WTC11 (cell line): Measurements from ENCODE around the gene ZIK1. TPM values are rescaled to one million over a fixed set of nuclear protein-coding genes. Genes with fewer than 3 reads are reported as not detected.

Experiments used
- ATAC-seq: fragments of 200-7000 bp; cut with Tn5 transposase; 2 replicates; pipeline ENCODE4 v1.10.0; 2021; ENCODE audit warnings: mild to moderate bottlenecking, moderate library complexity
- CTCF ChIA-PET: fragments of 300-600 bp; sonication (Branson Sonifier 250); formaldehyde crosslinking; loops from one replicate; lab custom pipeline; 2021; ENCODE audit warnings: antibody characterized with exemption; lab: Charles Lee
- POLR2A ChIA-PET: fragments of 350-600 bp; sonication (Branson Sonifier 250); formaldehyde crosslinking; loops from one replicate; lab custom pipeline; 2021; ENCODE audit warnings: antibody characterized with exemption; lab: Charles Lee
- DNase-seq: peaks from one replicate; pipeline ENCODE4 v3.0.0; 2021; ENCODE audit warnings: low spot score
- H3K27ac Mint-ChIP-seq: 2 replicates; pipeline ENCODE4 v1.8.0; 2021; ENCODE audit warnings: mixed read lengths
- H3K27me3 Mint-ChIP-seq: 2 replicates; pipeline ENCODE4 v1.8.0; 2021; ENCODE audit warnings: low read depth, mild to moderate bottlenecking, moderate library complexity, mixed read lengths
- H3K36me3 Mint-ChIP-seq: 2 replicates; pipeline ENCODE4 v1.8.0; 2021; ENCODE audit warnings: mixed read lengths
- H3K4me1 Mint-ChIP-seq: 2 replicates; pipeline ENCODE4 v1.8.0; 2022; ENCODE audit warnings: mixed read lengths
- H3K4me3 Mint-ChIP-seq: 2 replicates; pipeline ENCODE4 v1.8.0; 2021; ENCODE audit warnings: mild to moderate bottlenecking, moderate library complexity, mixed read lengths
- H3K9me3 Mint-ChIP-seq: 2 replicates; pipeline ENCODE4 v1.8.0; 2021; ENCODE audit warnings: mixed read lengths
- AFF4 ChIP-seq: sonication (generic); formaldehyde crosslinking; IDR thresholded peaks from 2 replicates; pipeline ENCODE4 v1.8.1; 2023; ENCODE audit warnings: mild to moderate bottlenecking, missing genetic modification reagents, borderline replicate concordance
- CTCF ChIP-seq: fragments of 200-600 bp; IDR thresholded peaks from 2 replicates; pipeline ENCODE4 v1.8.0; 2022; ENCODE audit warnings: antibody characterized with exemption
- E2F1 ChIP-seq: sonication (generic); formaldehyde crosslinking; IDR thresholded peaks from 2 replicates; pipeline ENCODE4 v1.8.0; 2022; ENCODE audit warnings: mild to moderate bottlenecking, missing genetic modification reagents
- EMX1 ChIP-seq: fragments of 250-450 bp; sonication (Bioruptor Pico); IDR thresholded peaks from 2 replicates; pipeline ENCODE4 v1.8.0; 2021; ENCODE audit warnings: mild to moderate bottlenecking
- HMGXB4 ChIP-seq: sonication (generic); formaldehyde crosslinking; IDR thresholded peaks from 2 replicates; pipeline ENCODE4 v1.8.1; 2023; ENCODE audit warnings: mild to moderate bottlenecking, moderate library complexity, missing genetic modification reagents
- MXD4 ChIP-seq: fragments of 250-450 bp; sonication (Bioruptor Pico); IDR thresholded peaks from 2 replicates; pipeline ENCODE4 v1.8.0; 2021; ENCODE audit warnings: mild to moderate bottlenecking, moderate library complexity, borderline replicate concordance
- PRRX2 ChIP-seq: fragments of 250-450 bp; sonication (Bioruptor Pico); IDR thresholded peaks from 2 replicates; pipeline ENCODE4 v1.8.0; 2021; ENCODE audit warnings: mild to moderate bottlenecking
- RORB ChIP-seq: fragments of 250-450 bp; sonication (Bioruptor Pico); IDR thresholded peaks from 2 replicates; pipeline ENCODE4 v1.9.0; 2021; ENCODE audit warnings: mild to moderate bottlenecking
- SP1 ChIP-seq: sonication (generic); formaldehyde crosslinking; conservative IDR thresholded peaks from 2 replicates; pipeline ENCODE4 v1.8.1; 2022; ENCODE audit warnings: missing genetic modification reagents
- TEAD1 ChIP-seq: sonication (generic); formaldehyde crosslinking; IDR thresholded peaks from 2 replicates; pipeline ENCODE4 v1.8.0; 2022; ENCODE audit warnings: mild to moderate bottlenecking, missing genetic modification reagents
- TP53 ChIP-seq: sonication (generic); formaldehyde crosslinking; IDR thresholded peaks from 2 replicates; pipeline ENCODE4 v1.8.1; 2023; ENCODE audit warnings: mild to moderate bottlenecking, missing genetic modification reagents
- ZBTB21 ChIP-seq: sonication (generic); formaldehyde crosslinking; IDR thresholded peaks from 2 replicates; pipeline ENCODE4 v1.8.1; 2023; ENCODE audit warnings: mild to moderate bottlenecking, missing genetic modification reagents, borderline replicate concordance
- ZBTB43 ChIP-seq: sonication (generic); formaldehyde crosslinking; IDR thresholded peaks from 2 replicates; pipeline ENCODE4 v1.8.1; 2023; ENCODE audit warnings: mild to moderate bottlenecking, missing genetic modification reagents
- ZNF425 ChIP-seq: fragments of 250-450 bp; sonication (Bioruptor Pico); conservative IDR thresholded peaks from 2 replicates; pipeline ENCODE4 v1.9.0; 2021; ENCODE audit warnings: mild to moderate bottlenecking
- ZNF671 ChIP-seq: fragments of 250-450 bp; sonication (Bioruptor Pico); IDR thresholded peaks from 2 replicates; pipeline ENCODE4 v1.8.0; 2021; ENCODE audit warnings: mild to moderate bottlenecking
- total RNA-seq: library from RNA; stranded (reverse); gene quantifications from 3 replicates; pipeline ENCODE4 v1.2.3, GENCODE V29; 2021

ZIK1 gene
- total RNA-seq, 1 experiment from 2014 or later, result 31.1 TPM

GRCh38 chr19:57560049-57560491, 23.9 kb upstream of the ZIK1 start:
- no peak for DNase-seq
- Mint-ChIP-seq H3K36me3 (peaks cover 42% of the 10 kb centered on the region), H3K27ac (no peak overlapping the region; the same call in 1 of the 2 replicates), H3K4me1 (peaks cover 11% of the 10 kb centered on the region)
- POLR2A ChIA-PET, result no interaction called here
- TF ChIP-seq MXD4 (CRISPR knock-in tag) (no peak), ZNF671 (CRISPR knock-in tag) (no peak), ZNF425 (CRISPR knock-in tag) (no peak), ZBTB43 (CRISPR knock-in tag) (no peak), E2F1 (CRISPR knock-in tag) (no peak), TP53 (CRISPR knock-in tag) (no peak), ZBTB21 (CRISPR knock-in tag) (no peak), RORB (CRISPR knock-in tag) (no peak), EMX1 (CRISPR knock-in tag) (no peak), HMGXB4 (no peak), CTCF (no peak), SP1 (CRISPR knock-in tag) (no peak), AFF4 (CRISPR knock-in tag) (no peak), PRRX2 (CRISPR knock-in tag) (no peak), TEAD1 (CRISPR knock-in tag) (no peak)
- TF ChIP-seq, all 79 proteins: peak for 0
- no peak for ATAC-seq
- Mint-ChIP-seq H3K4me3 (peak overlapping the region; percentile 97), H3K9me3 (peaks cover 52% of the 10 kb centered on the region), H3K27me3 (peaks cover 40% of the 10 kb centered on the region)
- CTCF ChIA-PET, result no interaction called here
